NCI-H2227 (cell line): Measurements from ENCODE around the gene SCAPER.
"Not testable (repeated sequence)": the region's sequence is repeated elsewhere in the genome, so short reads cannot be mapped to it uniquely, and the experiment has no call there.

Experiments
- DNase-seq: peaks from one replicate; lab custom pipeline; 2025; ENCODE audit not compliant: unreplicated experiment; lab: John Stamatoyannopoulos, UW

SCAPER gene

GRCh38 chr15:76787273-76787672, 117.9 kb downstream of the SCAPER start:
- DNase-seq, result no peak

- DNase-seq, result no peak
Observed at GRCh38 chr15:76776969-76777368, 128.2 kb downstream of the SCAPER start.

- DNase-seq, result no peak
Observed at GRCh38 chr15:76776480-76776879, 128.7 kb downstream of the SCAPER start.

GRCh38 chr15:76773234-76773633, 131.9 kb downstream of the SCAPER start:
- no peak for DNase-seq

GRCh38 chr15:76772776-76773175, 132.4 kb downstream of the SCAPER start:
- no peak for DNase-seq

GRCh38 chr15:76764004-76764403, 141.1 kb downstream of the SCAPER start:
- DNase-seq, result no peak

GRCh38 chr15:76763554-76763953, 141.6 kb downstream of the SCAPER start:
- no peak for DNase-seq

- DNase-seq, result no peak
Observed at GRCh38 chr15:76756381-76756780, 148.8 kb downstream of the SCAPER start.

GRCh38 chr15:76753771-76754170, 151.4 kb downstream of the SCAPER start:
- DNase-seq, result no peak

GRCh38 chr15:76753131-76753530, 152.0 kb downstream of the SCAPER start:
- DNase-seq, result no peak

GRCh38 chr15:76752549-76752948, 152.6 kb downstream of the SCAPER start:
- DNase-seq, result no peak

GRCh38 chr15:76737573-76737972, 167.6 kb downstream of the SCAPER start:
- DNase-seq, result no peak

- DNase-seq, result not testable (repeated sequence)
Observed at GRCh38 chr15:76732321-76732720, 172.8 kb downstream of the SCAPER start.

GRCh38 chr15:76730262-76730661, 174.9 kb downstream of the SCAPER start:
- DNase-seq, result no peak

- DNase-seq, result no peak
Observed at GRCh38 chr15:76718863-76719262, 186.3 kb downstream of the SCAPER start.

- no peak for DNase-seq
Observed at GRCh38 chr15:76714950-76715349, 190.2 kb downstream of the SCAPER start.

GRCh38 chr15:76711351-76711827, 193.8 kb downstream of the SCAPER start:
- DNase-seq, result no peak

GRCh38 chr15:76704032-76704431, 201.1 kb downstream of the SCAPER start:
- DNase-seq, result not testable (repeated sequence)

GRCh38 chr15:76696840-76697239, 208.3 kb downstream of the SCAPER start:
- DNase-seq, result no peak

GRCh38 chr15:76692546-76692945, 212.6 kb downstream of the SCAPER start:
- not testable (repeated sequence) for DNase-seq

- not testable (repeated sequence) for DNase-seq
Observed at GRCh38 chr15:76687592-76687991, 217.5 kb downstream of the SCAPER start.

- no peak for DNase-seq
Observed at GRCh38 chr15:76684002-76684401, 221.1 kb downstream of the SCAPER start.

GRCh38 chr15:76682833-76683232, 222.3 kb downstream of the SCAPER start:
- no peak for DNase-seq

GRCh38 chr15:76682259-76682658, 222.9 kb downstream of the SCAPER start:
- DNase-seq, result no peak
